Measurements from ENCODE around the gene LTN1. TPM values are rescaled to one million over a fixed set of nuclear protein-coding genes. Genes with fewer than 3 reads are reported as not detected.

LTN1 gene
- total and polyA plus RNA-seq, 2 of the 13 experiments (the other 11 are each of a cell fraction or from before 2014, with no cell fraction given) = 6.7 to 24.6 TPM

DNA sequence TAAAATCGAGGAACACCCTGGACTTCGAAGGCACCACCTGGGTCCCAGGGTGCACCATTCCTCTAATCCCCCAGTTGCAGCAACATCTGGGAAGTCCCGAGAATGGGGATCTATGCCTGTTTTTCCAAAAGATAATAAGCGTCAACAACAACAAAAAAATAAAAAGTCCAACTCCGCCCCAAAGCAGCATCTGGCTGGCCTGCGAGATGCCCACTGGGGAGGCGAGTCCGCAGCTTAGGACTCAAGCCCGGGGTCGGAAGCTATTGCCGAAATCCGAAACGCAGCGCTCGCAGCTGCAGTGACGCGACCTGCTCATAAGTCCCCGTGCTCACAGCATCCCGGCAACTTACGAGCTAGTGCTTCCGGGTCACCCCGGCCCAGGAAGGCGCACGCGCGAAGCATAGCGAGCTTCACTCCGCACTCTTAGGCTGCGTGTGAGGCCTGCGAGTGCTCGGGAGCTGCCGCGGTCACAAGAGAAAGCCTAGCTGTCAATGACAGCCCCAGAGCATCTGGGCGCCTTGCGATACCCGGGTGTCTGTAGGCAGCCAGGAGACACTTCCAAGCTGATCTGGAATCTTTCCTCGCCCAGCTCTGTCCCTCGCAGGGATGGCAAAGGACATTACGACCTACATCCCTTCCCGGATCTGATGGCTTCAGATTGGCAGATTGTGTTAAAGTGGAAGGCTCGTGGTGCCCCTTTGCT, 9.9 kb upstream of the LTN1 start (continued):
- TF ChIP-seq, protein P1, sequence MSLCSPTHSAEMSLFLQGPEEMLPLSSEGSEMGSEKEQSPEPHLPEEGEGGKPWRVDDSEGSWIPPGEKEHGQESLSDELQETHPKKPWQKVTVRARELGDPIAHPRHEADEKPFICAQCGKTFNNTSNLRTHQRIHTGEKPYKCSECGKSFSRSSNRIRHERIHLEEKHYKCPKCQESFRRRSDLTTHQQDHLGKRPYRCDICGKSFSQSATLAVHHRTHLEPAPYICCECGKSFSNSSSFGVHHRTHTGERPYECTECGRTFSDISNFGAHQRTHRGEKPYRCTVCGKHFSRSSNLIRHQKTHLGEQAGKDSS (CRISPR knock-in tag; IDR thresholded peaks at IDR 0.05; ENCODE audit: borderline replicate concordance, low read depth) = peak; percentile 85; the same call in 1 of the 2 replicates
- TF ChIP-seq, protein P2, sequence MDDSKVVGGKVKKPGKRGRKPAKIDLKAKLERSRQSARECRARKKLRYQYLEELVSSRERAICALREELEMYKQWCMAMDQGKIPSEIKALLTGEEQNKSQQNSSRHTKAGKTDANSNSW (CRISPR knock-in tag; IDR thresholded peaks at IDR 0.05; ENCODE audit: borderline replicate concordance) = no peak; the same call in none of the 2 replicates
- TF ChIP-seq NFE2 (CRISPR knock-in tag; IDR thresholded peaks at IDR 0.05) (no peak), EP300 (IDR thresholded peaks at IDR 0.05; ENCODE audit: low read depth in 2 of 2, low read length in 2 of 2) (0 out of 4 replicates have a peak, but pooled peaks of 1 of the 2 experiments have one; percentile 4), EP300 (CRISPR knock-in tag; IDR thresholded peaks at IDR 0.05; ENCODE audit: borderline replicate concordance) (no peak), U2AF1 (optimal IDR thresholded peaks at IDR 0.05; ENCODE audit: low read depth, low read length) (peak; percentile 79), SRF (IDR thresholded peaks at IDR 0.05; ENCODE audit: low read depth, low read length) (no peak), MXD4 (CRISPR knock-in tag; IDR thresholded peaks at IDR 0.05) (peak; percentile 88), HOXA3 (CRISPR knock-in tag; IDR thresholded peaks at IDR 0.05) (peak; percentile 96), KAT7 (CRISPR knock-in tag; IDR thresholded peaks at IDR 0.05; ENCODE audit: borderline replicate concordance) (peak; percentile 85; the same call in 1 of the 2 replicates), ZNF713 (CRISPR knock-in tag; IDR thresholded peaks at IDR 0.05) (no peak), POLR2AphosphoS5 (IDR thresholded peaks at IDR 0.05; ENCODE audit: low read depth, low read length) (peak; percentile 95), FOXK1 (CRISPR knock-in tag; IDR thresholded peaks at IDR 0.05; ENCODE audit: borderline replicate concordance, low read depth) (peak; percentile 85; the same call in 1 of the 2 replicates), POLR2A (IDR thresholded peaks at IDR 0.05; ENCODE audit: insufficient read depth in 1 of 2, low read depth in 2 of 2, low read length in 2 of 2) (peak; percentile 96 to 97)
- TF ChIP-seq, protein P3, sequence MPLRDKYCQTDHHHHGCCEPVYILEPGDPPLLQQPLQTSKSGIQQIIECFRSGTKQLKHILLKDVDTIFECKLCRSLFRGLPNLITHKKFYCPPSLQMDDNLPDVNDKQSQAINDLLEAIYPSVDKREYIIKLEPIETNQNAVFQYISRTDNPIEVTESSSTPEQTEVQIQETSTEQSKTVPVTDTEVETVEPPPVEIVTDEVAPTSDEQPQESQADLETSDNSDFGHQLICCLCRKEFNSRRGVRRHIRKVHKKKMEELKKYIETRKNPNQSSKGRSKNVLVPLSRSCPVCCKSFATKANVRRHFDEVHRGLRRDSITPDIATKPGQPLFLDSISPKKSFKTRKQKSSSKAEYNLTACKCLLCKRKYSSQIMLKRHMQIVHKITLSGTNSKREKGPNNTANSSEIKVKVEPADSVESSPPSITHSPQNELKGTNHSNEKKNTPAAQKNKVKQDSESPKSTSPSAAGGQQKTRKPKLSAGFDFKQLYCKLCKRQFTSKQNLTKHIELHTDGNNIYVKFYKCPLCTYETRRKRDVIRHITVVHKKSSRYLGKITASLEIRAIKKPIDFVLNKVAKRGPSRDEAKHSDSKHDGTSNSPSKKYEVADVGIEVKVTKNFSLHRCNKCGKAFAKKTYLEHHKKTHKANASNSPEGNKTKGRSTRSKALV (CRISPR knock-in tag; IDR thresholded peaks at IDR 0.05) = peak; percentile 46; the same call in 1 of the 2 replicates
- TF ChIP-seq, protein P4, sequence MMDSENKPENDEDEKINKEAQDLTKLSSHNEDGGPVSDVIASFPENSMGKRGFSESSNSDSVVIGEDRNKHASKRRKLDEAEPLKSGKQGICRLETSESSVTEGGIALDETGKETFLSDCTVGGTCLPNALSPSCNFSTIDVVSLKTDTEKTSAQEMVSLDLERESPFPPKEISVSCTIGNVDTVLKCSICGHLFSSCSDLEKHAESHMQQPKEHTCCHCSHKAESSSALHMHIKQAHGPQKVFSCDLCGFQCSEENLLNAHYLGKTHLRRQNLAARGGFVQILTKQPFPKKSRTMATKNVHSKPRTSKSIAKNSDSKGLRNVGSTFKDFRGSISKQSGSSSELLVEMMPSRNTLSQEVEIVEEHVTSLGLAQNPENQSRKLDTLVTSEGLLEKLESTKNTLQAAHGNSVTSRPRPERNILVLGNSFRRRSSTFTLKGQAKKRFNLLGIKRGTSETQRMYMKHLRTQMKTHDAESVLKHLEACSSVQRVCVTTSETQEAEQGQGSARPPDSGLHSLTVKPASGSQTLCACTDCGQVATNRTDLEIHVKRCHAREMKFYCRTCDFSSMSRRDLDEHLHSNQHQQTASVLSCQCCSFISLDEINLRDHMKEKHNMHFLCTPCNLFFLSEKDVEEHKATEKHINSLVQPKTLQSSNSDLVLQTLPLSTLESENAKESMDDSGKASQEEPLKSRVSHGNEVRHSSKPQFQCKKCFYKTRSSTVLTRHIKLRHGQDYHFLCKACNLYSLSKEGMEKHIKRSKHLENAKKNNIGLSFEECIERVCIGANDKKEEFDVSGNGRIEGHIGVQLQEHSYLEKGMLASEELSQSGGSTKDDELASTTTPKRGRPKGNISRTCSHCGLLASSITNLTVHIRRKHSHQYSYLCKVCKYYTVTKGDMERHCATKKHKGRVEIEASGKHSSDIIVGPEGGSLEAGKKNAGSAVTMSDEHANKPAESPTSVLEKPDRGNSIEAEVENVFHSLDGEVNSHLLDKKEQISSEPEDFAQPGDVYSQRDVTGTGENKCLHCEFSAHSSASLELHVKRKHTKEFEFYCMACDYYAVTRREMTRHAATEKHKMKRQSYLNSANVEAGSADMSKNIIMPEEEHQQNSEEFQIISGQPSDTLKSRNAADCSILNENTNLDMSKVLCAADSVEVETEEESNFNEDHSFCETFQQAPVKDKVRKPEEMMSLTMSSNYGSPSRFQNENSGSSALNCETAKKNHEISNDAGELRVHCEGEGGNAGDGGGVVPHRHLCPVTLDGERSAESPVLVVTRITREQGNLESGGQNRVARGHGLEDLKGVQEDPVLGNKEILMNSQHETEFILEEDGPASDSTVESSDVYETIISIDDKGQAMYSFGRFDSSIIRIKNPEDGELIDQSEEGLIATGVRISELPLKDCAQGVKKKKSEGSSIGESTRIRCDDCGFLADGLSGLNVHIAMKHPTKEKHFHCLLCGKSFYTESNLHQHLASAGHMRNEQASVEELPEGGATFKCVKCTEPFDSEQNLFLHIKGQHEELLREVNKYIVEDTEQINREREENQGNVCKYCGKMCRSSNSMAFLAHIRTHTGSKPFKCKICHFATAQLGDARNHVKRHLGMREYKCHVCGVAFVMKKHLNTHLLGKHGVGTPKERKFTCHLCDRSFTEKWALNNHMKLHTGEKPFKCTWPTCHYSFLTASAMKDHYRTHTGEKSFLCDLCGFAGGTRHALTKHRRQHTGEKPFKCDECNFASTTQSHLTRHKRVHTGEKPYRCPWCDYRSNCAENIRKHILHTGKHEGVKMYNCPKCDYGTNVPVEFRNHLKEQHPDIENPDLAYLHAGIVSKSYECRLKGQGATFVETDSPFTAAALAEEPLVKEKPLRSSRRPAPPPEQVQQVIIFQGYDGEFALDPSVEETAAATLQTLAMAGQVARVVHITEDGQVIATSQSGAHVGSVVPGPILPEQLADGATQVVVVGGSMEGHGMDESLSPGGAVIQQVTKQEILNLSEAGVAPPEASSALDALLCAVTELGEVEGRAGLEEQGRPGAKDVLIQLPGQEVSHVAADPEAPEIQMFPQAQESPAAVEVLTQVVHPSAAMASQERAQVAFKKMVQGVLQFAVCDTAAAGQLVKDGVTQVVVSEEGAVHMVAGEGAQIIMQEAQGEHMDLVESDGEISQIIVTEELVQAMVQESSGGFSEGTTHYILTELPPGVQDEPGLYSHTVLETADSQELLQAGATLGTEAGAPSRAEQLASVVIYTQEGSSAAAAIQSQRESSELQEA (CRISPR knock-in tag; IDR thresholded peaks at IDR 0.05; ENCODE audit: not compliant biosample characterization) = peak; percentile 64
- TF ChIP-seq, protein P5, sequence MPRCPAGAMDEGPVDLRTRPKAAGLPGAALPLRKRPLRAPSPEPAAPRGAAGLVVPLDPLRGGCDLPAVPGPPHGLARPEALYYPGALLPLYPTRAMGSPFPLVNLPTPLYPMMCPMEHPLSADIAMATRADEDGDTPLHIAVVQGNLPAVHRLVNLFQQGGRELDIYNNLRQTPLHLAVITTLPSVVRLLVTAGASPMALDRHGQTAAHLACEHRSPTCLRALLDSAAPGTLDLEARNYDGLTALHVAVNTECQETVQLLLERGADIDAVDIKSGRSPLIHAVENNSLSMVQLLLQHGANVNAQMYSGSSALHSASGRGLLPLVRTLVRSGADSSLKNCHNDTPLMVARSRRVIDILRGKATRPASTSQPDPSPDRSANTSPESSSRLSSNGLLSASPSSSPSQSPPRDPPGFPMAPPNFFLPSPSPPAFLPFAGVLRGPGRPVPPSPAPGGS (CRISPR knock-in tag; IDR thresholded peaks at IDR 0.05) = peak; percentile 49; the same call in 1 of the 2 replicates

Data from HepG2 (cell line).